Spleen (tissue), 11 donors: Measurements from ENCODE around the gene BLNK. TPM values are rescaled to one million over a fixed set of nuclear protein-coding genes. Genes with fewer than 3 reads are reported as not detected.

Experiments used
- DNase-seq: peaks from one replicate; pipeline ENCODE4 v3.0.0-alpha.2; 2020
- H3K27ac ChIP-seq, 8 donors: fragments of 200-600 bp; sonication (generic) in 7 of 8; 1 replicate in 4 of 8; 2 replicates in 4 of 8; pipeline versions ENCODE4 v1.5.0 to v1.8.0; 2016 to 2021; ENCODE audit warnings: inconsistent platforms in 4 of 8, mild to moderate bottlenecking in 4 of 8, moderate library complexity in 1 of 8
- H3K27me3 ChIP-seq, 7 donors: fragments of 200-600 bp; sonication (generic) in 6 of 7; replicated peaks in 1 of 7; 1 replicate in 4 of 7; 2 replicates in 3 of 7; pipeline versions ENCODE4 v1.5.0 to v1.8.0; 2016 to 2021; ENCODE audit warnings: inconsistent platforms in 3 of 7, mild to moderate bottlenecking in 1 of 7
- H3K36me3 ChIP-seq, 6 donors: fragments of 200-600 bp; sonication (generic) in 5 of 6; 1 replicate in 4 of 6; 2 replicates in 2 of 6; pipeline versions ENCODE4 v1.5.0 to v1.8.0; 2016 to 2021; ENCODE audit warnings: inconsistent platforms in 2 of 6
- H3K4me1 ChIP-seq, 6 donors: fragments of 200-600 bp; sonication (generic) in 5 of 6; 1 replicate in 3 of 6; 2 replicates in 3 of 6; pipeline versions ENCODE4 v1.5.0 to v1.8.0; 2016 to 2021; ENCODE audit warnings: inconsistent platforms in 3 of 6
- H3K4me3 ChIP-seq, 8 donors: fragments of 200-600 bp; sonication (generic) in 7 of 8; 1 replicate in 4 of 8; 2 replicates in 4 of 8; pipeline versions ENCODE4 v1.5.0 to v1.8.0; 2016 to 2021; ENCODE audit warnings: inconsistent platforms in 4 of 8, mild to moderate bottlenecking in 4 of 8, moderate library complexity in 2 of 8
- H3K9me3 ChIP-seq, 8 donors: fragments of 200-600 bp; sonication (generic) in 7 of 8; 1 replicate in 4 of 8; 2 replicates in 4 of 8; pipeline versions ENCODE4 v1.5.0 to v1.8.0; 2016 to 2021; ENCODE audit warnings: inconsistent platforms in 4 of 8
- CTCF ChIP-seq, 11 experiments: fragments of 200-600 bp in 7 of 11; fragments of 450-650 bp in 4 of 11; sonication (generic) in 4 of 11; IDR thresholded peaks in 8 of 11; conservative IDR thresholded peaks in 3 of 11; 1 replicate in 7 of 11; 2 replicates in 4 of 11; pipeline versions ENCODE4 v1.4.0 to v1.8.0; 2016 to 2021; ENCODE audit warnings: antibody characterized with exemption in 11 of 11, inconsistent platforms in 4 of 11, mild to moderate bottlenecking in 1 of 11
- POLR2A ChIP-seq, 3 donors: fragments of 450-650 bp; IDR thresholded peaks; one replicate each; pipeline ENCODE4 v1.5.1; 2017; ENCODE audit warnings: antibody characterized with exemption in 3 of 3, mild to moderate bottlenecking in 1 of 3
- POLR2AphosphoS5 ChIP-seq, 3 donors: sonication (generic); formaldehyde crosslinking; IDR thresholded peaks; one replicate each; pipeline ENCODE4 v1.5.1; 2017; ENCODE audit warnings: antibody characterized with exemption in 3 of 3
- WGBS, 5 donors: extraction: QIAGEN DNeasy Blood & Tissue Kit in 3 of 5; methylation state at CpG; one replicate each; pipeline versions ENCODE4 v1.1.5 to v1.1.7; 2013 to 2018; 5-methylcytosine and 5-hydroxymethylcytosine counted together
- intact Hi-C: fragments of 100-400 bp; cut with DNase I; formaldehyde crosslinking; loops from one replicate; pipeline ENCODE4 v1.15.0; 2023; ENCODE audit warnings: low total_unique reads
- polyA plus RNA-seq, 3 donors: library from polyadenylated mRNA; stranded (reverse); fragments of 200-250 nt; gene quantifications; one replicate each; pipeline ENCODE4 v1.2.1, GENCODE V29; 2013
- total RNA-seq, 7 donors: library from RNA; depleted of rRNA in 3 of 7; stranded (reverse); fragments of >200 nt in 3 of 7; fragmentation: NEBNext Ultra II Directional in 4 of 7; extraction: Animal tissue kit (Norgen Biotek cat#: 25700) in 4 of 7; gene quantifications; one replicate each; pipeline versions ENCODE4 v1.1.0 to v1.2.1, GENCODE V29; 2016 to 2021
- donor health status: healthy with polysubstance abuse.
- donor health status: DM: no; HTN: no; CAD: no; lungs with moderate emphysema.
- donor health status: DM: no; HTN: no; CAD: no.
- donor health status: Bipolar disorder and iron deficiency.
- donor health status: healthy.
- donor health status: DM: no; HTN: no; CAD: no.
- donor health status: DM: yes; HTN: yes; CAD: no.

Gene BLNK
- total and polyA plus RNA-seq, 10 donors, result 63.7 to 128 (median 91.0) TPM

- DNase-seq, result no peak
- 47 to 53% (median 50%) methylated on average over 7 of the region's 7 CpGs for WGBS, 5 donors
- Histone ChIP-seq H3K4me3 (no peak overlapping the region), H3K9me3 (no peaks in the 10 kb centered on the region), H3K27ac (peak overlapping the region in 2 of 8 donors; percentile 12 to 28), H3K4me1 (peaks cover 8 to 57% (median 26%) of the 10 kb centered on the region in 6 donors), H3K27me3 (no peaks in the 10 kb centered on the region), H3K36me3 (no peaks in the 10 kb centered on the region)
- intact Hi-C loops, result loop anchor here (2.0 kb wide), 1 partner anchor 62 kb away; no protein-coding TSS in a partner anchor
- TF ChIP-seq POLR2AphosphoS5 (IDR thresholded peaks at IDR 0.05), result no peak
- TF ChIP-seq POLR2A (IDR thresholded peaks at IDR 0.05), result no peak
- peak; percentile 35 to 82 (median 65) for TF ChIP-seq CTCF (IDR thresholded peaks at IDR 0.05 in 8 of 11, conservative IDR thresholded peaks at IDR 0.05 in 3 of 11)
These were observed 21.9 kb upstream of the BLNK start for GRCh38 chr10:96292971-96293920.

- 50 to 61% (median 54%) methylated on average over 4 of the region's 4 CpGs for WGBS, 5 donors
- no peak for DNase-seq
- no peaks in the 10 kb centered on the region for H3K9me3 ChIP-seq
- H3K4me3 ChIP-seq, result no peak overlapping the region
- H3K4me1 ChIP-seq, result peaks cover 14 to 75% (median 41%) of the 10 kb centered on the region in 6 donors
- peak overlapping the region in 6 of 8 donors; percentile 3 to 86 (median 77) for H3K27ac ChIP-seq
- H3K36me3 ChIP-seq, result no peaks in the 10 kb centered on the region
- TF ChIP-seq CTCF (IDR thresholded peaks at IDR 0.05 in 8 of 11, conservative IDR thresholded peaks at IDR 0.05 in 3 of 11), result no peak
- TF ChIP-seq POLR2AphosphoS5 (IDR thresholded peaks at IDR 0.05), result no peak
- no peak for TF ChIP-seq POLR2A (IDR thresholded peaks at IDR 0.05)
- no peaks in the 10 kb centered on the region for H3K27me3 ChIP-seq
- intact Hi-C loops, result no loop called here
These were observed 19.2 kb upstream of the BLNK start for GRCh38 chr10:96290368-96291133.

- Histone ChIP-seq H3K4me3 (no peak overlapping the region), H3K4me1 (peaks cover 14 to 76% (median 42%) of the 10 kb centered on the region in 6 donors), H3K9me3 (no peaks in the 10 kb centered on the region), H3K27me3 (no peaks in the 10 kb centered on the region), H3K27ac (peak overlapping the region in 7 of 8 donors; percentile 63 to 86 (median 76)), H3K36me3 (no peaks in the 10 kb centered on the region)
- no peak for DNase-seq
- intact Hi-C loops, result no loop called here
- WGBS, 5 donors, result 87 to 94% (median 92%) methylated on average over 9 of the region's 9 CpGs
- no peak for TF ChIP-seq POLR2AphosphoS5 (IDR thresholded peaks at IDR 0.05)
These were observed 18.0 kb upstream of the BLNK start for GRCh38 chr10:96289218-96289910.

GRCh38 chr10:96288151-96288621 is 16.8 kb upstream of the BLNK start:
- peak overlapping the region in 6 of 8 donors; percentile 10 to 63 (median 28) for H3K4me3 ChIP-seq
- H3K27ac ChIP-seq, result peak overlapping the region; percentile 60 to 86 (median 75)
- WGBS, 5 donors, result 17 to 34% (median 24%) methylated on average over 5 of the region's 5 CpGs
- H3K36me3 ChIP-seq, result no peaks in the 10 kb centered on the region
- intact Hi-C loops, result no loop called here
- TF ChIP-seq POLR2AphosphoS5 (IDR thresholded peaks at IDR 0.05) (no peak), POLR2A (IDR thresholded peaks at IDR 0.05) (peak in 1 of 3 donors; percentile 10)
- DNase-seq, result no peak
- no peaks in the 10 kb centered on the region for H3K27me3 ChIP-seq
- H3K4me1 ChIP-seq, result peaks cover 14 to 76% (median 41%) of the 10 kb centered on the region in 6 donors
- H3K9me3 ChIP-seq, result no peaks in the 10 kb centered on the region
